Stomach (tissue), 4 donors: ENCODE results near the gene PROC.

Source experiments
- CTCF ChIP-seq, 7 experiments: fragments of 450-650 bp in 4 of 7; fragments of 200-600 bp in 3 of 7; sonication (generic) in 3 of 7; IDR thresholded peaks; one replicate each; pipeline ENCODE4 v1.5.1; 2016 to 2019; ENCODE audit warnings: antibody characterized with exemption in 7 of 7, control low read depth in 2 of 7, mild to moderate bottlenecking in 1 of 7
- EP300 ChIP-seq: sonication (generic); formaldehyde crosslinking; IDR thresholded peaks from one replicate; pipeline ENCODE4 v1.6.1; 2017; ENCODE audit warnings: antibody characterized with exemption
- POLR2A ChIP-seq, 4 donors: fragments of 450-650 bp; IDR thresholded peaks; one replicate each; pipeline ENCODE4 v1.6.1; 2016; ENCODE audit warnings: antibody characterized with exemption in 4 of 4, control low read depth in 2 of 4, mild to moderate bottlenecking in 1 of 4, moderate library complexity in 1 of 4

GRCh38 chr2:127373362-127374083 is 44.7 kb upstream of the PROC start:
- TF ChIP-seq CTCF (IDR thresholded peaks at IDR 0.05) (no peak), EP300 (no peak), POLR2A (IDR thresholded peaks at IDR 0.05) (no peak)
